K562 (cell line): ENCODE measurements around the gene ZBTB22. TPM values are rescaled to one million over a fixed set of nuclear protein-coding genes. Genes with fewer than 3 reads are reported as not detected.

Source experiments
- ATF3 ChIP-seq, 2 experiments: fragments of 450-650 bp in 1 of 2; sonication (generic) in 1 of 2; formaldehyde crosslinking in 1 of 2; IDR thresholded peaks in 1 of 2; conservative IDR thresholded peaks in 1 of 2; 2 replicates each; pipeline versions ENCODE4 v1.6.1 to v1.8.1; 2016 to 2023; ENCODE audit warnings: mild to moderate bottlenecking in 2 of 2, moderate library complexity in 2 of 2, inconsistent platforms in 1 of 2, missing genetic modification reagents in 1 of 2
- MGA ChIP-seq: fragments of 450-650 bp; IDR thresholded peaks from 2 replicates; pipeline ENCODE4 v1.6.1; 2016; ENCODE audit warnings: mild to moderate bottlenecking, moderate library complexity
- MNT ChIP-seq, 2 experiments: fragments of 450-650 bp; conservative IDR thresholded peaks; 2 replicates each; pipeline ENCODE4 v1.6.1; 2017; ENCODE audit warnings: mild to moderate bottlenecking in 2 of 2, moderate library complexity in 2 of 2
- RERE ChIP-seq: sonication (generic); formaldehyde crosslinking; IDR thresholded peaks from 2 replicates; pipeline ENCODE4 v1.8.0; 2023; ENCODE audit warnings: missing genetic modification reagents, mild to moderate bottlenecking, borderline replicate concordance
- ZNF134 ChIP-seq: fragments of 250-450 bp; sonication (Bioruptor Pico); conservative IDR thresholded peaks from 2 replicates; pipeline ENCODE4 v1.4.0; 2020
- polyA plus RNA-seq, 8 experiments: library from polyadenylated mRNA; depleted of rRNA in 4 of 8; stranded (reverse) in 5 of 8; unstranded in 3 of 8; fragments of >200 nt; fragmentation: Nextera tagmentation in 2 of 8; fragmentation: Illumina TruSeq in 1 of 8; extraction: Ambion mirVana in 2 of 8; extraction: Trizol in 1 of 8; gene quantifications; 2 replicates each; pipeline versions ENCODE4 v1.2.1 to v1.2.3, GENCODE V29; 2011 to 2014; ENCODE audit warnings: inconsistent platforms in 1 of 8, missing spikeins in 1 of 8
- total RNA-seq, 7 experiments: library from RNA; depleted of rRNA in 6 of 7; stranded (reverse); fragments of >200 nt in 6 of 7; fragmentation: Illumina TruSeq in 2 of 7; extraction: Trizol in 2 of 7; gene quantifications; 2 replicates each; pipeline versions ENCODE4 v1.2.1 to v1.2.3, GENCODE V29; 2011 to 2021; ENCODE audit warnings: low replicate concordance in 1 of 7

The ZBTB22 gene
- total and polyA plus RNA-seq, 9 of the 15 experiments (the other 6 are each of a cell fraction or from before 2014, with no cell fraction given) = 0.21 to 11.9 (median 7.1) TPM

- TF ChIP-seq MGA (no peak), ZNF134 (CRISPR knock-in tag) (no peak), ATF3 (IDR thresholded peaks at IDR 0.05) (no peak), ATF3 (CRISPR knock-in tag; conservative IDR thresholded peaks at IDR 0.05) (no peak), RERE (CRISPR knock-in tag) (peak; percentile 31; the same call in 1 of the 2 replicates), MNT (conservative IDR thresholded peaks at IDR 0.05) (no peak)
Observed at GRCh38 chr6:33313105-33313708, 4.3 kb downstream of the ZBTB22 start (continued).
